HG03139 (cell line): ENCODE results near the gene PCP4.
"Not testable (repeated sequence)": the region's sequence is repeated elsewhere in the genome, so short reads cannot be mapped to it uniquely, and the experiment has no call there.

ENCODE experiments used
- ATAC-seq: cut with Tn5 transposase; IDR thresholded peaks from one replicate; pipeline ENCODE4 v1.9.1; 2021; ENCODE audit not compliant: unreplicated experiment

The PCP4 gene

GRCh38 chr21:39863111-39863510, 4.1 kb upstream of the PCP4 start:
- no peak for ATAC-seq

DNA sequence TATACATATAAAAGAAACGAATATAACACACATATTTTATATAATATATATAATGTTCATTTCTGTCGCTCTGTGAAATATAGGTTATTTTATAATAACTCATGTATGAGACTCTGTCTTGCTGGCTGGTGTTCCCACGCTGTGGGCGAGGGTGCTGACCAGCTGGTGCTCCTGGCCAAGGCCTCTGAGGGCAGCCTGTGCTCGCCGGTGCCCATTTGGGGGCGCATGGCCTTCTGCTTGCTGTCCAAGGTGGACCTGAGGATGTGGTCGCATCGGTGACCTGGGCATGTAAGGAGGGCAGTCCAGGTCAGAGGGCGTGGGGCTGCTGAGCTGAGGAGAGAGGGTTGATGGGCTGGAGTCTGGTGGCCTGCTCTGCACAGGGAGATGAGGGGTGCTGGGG, 1.1 kb upstream of the PCP4 start:
- ATAC-seq = no peak

DNA sequence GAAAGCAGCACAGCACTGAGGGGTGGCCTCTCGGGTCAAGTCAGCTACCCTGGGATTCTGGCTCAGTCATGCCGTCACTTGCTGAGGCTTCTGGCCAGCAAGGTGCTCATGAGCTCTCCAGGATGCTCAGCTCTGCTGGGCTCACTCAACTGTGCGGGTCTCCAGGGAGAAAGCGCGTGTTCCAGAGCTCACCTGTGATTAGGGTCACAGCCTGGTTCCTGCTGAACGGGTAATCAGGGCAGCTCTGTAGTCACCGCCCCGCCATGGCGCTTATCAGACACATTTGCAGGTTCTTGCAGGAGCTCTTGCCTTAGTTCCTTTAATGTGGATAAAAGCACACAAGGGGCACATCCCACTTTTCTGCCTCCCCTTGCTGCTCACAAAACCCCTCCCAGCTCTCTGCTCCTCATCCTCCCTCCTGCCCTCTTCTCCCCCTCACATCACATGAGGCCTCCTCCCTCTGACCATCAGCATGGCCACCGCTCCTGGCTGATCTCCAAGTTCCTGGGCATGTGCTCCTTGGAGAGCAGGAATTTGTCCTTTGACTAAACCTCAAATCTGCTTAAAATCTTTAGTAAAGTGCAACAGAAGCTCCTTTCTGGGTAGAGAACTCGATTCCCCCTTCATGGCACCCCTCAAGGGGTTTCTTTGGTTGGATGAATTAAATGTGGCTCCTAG, 2.0 kb downstream of the PCP4 start:
- no peak for ATAC-seq

GRCh38 chr21:39873687-39874086, 6.4 kb downstream of the PCP4 start:
- ATAC-seq = no peak

DNA sequence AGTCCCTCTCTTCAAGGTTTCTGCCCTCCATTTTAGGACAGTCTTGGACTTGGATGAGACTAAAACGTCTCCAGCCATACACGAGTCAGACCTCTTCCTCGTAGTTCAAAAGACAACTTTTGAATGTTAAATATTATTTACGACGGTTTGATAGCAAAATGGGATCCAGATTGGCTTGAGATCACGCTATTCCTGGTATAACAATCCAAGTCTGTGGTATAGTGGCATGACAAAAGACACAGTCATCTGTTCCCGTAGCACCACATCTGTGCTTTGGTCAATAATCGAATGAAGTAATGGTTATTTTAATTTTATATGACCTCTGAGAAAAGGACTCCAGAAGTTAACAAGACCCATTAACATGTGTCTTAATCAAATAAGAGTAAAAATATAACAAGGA, 7.0 kb downstream of the PCP4 start:
- ATAC-seq = no peak

GRCh38 chr21:39874759-39875158, 7.5 kb downstream of the PCP4 start:
- no peak for ATAC-seq

- no peak for ATAC-seq
Observed at GRCh38 chr21:39881661-39882060, 14.4 kb downstream of the PCP4 start.

- no peak for ATAC-seq
Observed at GRCh38 chr21:39882151-39882838, 15.1 kb downstream of the PCP4 start.

DNA sequence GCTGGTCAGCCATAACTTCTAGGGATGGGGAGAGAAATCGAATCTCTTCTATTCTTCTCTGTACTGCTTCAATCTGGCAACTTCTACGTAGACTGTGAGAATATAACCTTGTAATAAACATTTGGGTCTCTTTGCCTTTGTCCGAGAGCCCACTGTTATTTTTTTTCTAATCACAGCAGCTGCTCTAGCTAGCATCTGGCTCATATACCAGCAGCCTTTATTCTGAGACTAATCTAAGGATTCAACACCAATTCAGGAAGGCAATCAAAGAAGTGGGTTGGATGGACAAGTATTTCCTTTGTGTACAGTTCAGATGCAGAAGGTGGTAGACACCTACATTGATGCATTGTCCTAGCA, 15.6 kb downstream of the PCP4 start:
- no peak for ATAC-seq

DNA sequence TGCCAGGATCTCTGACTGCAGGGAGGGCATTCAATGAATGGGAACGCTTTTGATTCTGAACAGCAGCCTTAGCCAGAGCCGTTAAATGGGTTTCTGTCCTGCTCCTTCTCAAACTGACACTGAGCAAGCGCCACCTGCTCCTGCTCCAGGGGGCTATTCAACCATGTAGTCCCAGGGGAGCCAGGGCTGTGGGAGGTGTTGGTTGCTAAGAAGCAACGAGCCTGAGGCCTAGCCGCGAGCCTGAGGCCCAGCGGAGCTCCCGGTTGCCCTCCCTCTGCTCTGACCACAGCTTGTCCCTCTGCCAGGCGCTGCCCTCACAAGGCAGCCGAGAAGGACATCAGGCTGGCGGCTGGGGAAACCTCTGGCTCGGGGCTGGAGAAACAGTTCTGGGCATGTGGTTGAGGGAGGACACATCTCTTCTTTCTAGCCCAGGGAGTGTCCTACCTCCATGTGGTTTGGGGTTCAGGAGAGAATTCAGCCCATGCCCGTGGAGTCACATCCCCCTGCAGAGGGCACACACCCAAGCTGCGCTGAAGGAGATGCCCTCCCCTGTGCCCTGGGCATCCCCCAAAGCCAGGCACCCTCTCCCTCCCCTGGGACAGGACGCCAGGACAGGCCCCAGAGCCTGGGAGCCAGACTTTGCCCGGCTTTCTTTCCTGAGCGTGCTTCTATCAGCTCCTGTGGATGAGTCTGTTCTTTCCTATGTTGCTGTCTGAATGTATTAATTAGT, 18.0 kb downstream of the PCP4 start:
- ATAC-seq = no peak

DNA sequence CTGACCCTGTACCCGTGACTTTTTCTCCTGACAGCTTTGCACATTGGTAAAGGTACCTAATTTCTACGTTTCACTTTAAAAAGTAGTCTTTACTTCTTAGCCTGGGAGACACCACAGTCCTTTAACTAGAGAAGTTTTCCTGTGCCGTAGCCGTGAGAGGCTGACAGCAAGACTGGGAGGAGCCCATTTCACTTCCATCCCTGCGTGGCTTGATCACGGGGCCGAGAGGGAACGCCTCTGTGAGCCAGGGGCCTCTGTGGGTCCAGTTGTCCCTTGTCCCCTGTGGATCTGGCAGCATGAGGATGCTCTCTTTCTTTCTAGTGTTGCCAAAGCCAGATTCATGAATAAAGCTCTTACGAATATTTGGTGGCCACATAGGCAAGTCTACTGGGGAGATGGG, 21.6 kb downstream of the PCP4 start:
- ATAC-seq = no peak

DNA sequence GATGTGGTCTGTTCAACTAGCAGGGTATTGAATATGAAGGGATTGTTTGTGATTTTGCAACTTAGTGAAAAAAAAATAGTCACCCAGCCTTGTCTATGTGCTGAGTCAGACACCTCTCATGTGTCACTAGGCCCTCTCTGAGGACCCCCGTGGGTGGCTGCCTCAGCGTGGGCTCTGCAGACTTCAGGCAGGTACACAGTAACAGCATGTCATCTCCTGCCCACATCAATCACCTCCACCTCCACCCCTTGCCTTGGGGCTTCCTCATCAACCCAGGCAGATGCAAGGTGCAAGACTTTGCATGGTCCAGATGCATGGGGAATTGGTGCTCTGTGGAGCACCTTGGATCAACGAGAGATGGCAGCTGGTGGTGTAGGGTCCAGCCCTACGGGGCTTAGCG, 23.9 kb downstream of the PCP4 start:
- no peak for ATAC-seq

DNA sequence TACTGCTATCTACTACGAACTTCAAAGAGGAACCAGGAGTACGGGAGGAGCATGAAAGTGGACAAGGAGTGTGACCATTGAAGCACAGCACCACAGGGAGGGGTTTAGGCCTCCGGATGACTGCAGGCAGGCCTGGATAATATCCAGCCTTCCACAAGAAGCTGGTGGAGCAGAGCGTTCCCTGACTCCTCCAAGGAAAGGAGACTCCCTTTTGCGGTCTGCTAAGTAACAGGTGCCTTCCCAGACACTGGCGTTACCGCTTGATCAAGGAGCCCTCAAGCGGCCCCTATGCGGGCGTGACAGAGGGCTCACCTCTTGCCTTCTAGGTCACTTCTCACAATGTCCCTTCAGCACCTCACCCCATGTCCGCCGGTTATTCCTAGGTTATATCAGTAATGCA, 24.6 kb downstream of the PCP4 start:
- ATAC-seq = not testable (repeated sequence)

DNA sequence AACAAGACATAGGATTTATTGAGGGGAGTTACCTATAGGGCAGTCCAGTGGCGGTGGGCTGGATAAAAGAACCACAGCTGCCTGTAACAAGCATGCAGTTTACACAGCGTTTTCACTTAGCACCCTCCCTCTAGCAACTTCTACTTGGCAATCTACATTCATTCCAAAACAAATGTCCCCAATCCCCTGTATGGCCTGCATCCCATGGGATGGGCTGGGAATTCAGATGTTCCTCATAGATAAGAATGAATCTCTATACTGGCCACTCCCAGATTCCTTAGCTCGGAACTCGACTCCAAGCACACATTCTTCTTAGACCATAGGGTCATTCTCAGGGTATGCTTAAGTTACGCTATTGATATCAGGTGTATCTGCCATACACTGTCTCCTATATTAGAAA, 33.3 kb downstream of the PCP4 start:
- no peak for ATAC-seq

- no peak for ATAC-seq
Observed at GRCh38 chr21:39900911-39901310, 33.7 kb downstream of the PCP4 start.

- ATAC-seq = no peak
Observed at GRCh38 chr21:39902986-39903385, 35.7 kb downstream of the PCP4 start.

GRCh38 chr21:39904457-39904856, 37.2 kb downstream of the PCP4 start:
- ATAC-seq = no peak

DNA sequence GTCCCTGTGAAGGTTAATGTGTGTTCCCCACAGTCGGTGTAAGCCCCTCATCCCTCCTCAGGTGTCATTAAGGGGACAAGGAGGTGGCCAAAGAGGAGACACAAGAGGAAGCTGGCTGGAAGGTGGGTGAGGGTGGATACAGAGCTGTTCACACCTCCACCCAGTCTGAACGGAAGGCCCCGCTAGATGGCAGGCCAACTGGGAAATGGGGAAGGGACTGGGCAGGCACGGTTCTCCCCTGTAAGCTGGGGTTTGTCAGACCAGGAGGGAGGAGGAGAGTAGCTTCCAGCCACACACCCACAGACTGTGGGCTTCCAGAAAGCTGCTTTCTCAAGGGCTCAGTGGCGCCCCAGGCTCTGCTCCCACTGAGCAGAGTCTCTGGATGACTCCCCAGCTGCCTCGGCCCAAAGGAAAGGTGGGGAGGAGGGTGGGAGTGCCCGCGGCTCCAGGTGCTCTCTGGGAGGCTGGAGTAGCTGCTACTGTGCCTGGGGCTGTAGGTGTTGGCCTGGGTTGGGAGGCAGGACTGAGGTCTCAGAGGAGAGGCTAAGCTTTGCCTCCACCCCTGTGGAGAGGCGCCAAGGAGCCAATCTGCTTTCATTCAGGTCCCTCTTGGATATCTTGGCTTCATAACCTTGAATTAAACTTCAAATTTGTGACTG, 41.2 kb downstream of the PCP4 start:
- ATAC-seq = no peak

DNA sequence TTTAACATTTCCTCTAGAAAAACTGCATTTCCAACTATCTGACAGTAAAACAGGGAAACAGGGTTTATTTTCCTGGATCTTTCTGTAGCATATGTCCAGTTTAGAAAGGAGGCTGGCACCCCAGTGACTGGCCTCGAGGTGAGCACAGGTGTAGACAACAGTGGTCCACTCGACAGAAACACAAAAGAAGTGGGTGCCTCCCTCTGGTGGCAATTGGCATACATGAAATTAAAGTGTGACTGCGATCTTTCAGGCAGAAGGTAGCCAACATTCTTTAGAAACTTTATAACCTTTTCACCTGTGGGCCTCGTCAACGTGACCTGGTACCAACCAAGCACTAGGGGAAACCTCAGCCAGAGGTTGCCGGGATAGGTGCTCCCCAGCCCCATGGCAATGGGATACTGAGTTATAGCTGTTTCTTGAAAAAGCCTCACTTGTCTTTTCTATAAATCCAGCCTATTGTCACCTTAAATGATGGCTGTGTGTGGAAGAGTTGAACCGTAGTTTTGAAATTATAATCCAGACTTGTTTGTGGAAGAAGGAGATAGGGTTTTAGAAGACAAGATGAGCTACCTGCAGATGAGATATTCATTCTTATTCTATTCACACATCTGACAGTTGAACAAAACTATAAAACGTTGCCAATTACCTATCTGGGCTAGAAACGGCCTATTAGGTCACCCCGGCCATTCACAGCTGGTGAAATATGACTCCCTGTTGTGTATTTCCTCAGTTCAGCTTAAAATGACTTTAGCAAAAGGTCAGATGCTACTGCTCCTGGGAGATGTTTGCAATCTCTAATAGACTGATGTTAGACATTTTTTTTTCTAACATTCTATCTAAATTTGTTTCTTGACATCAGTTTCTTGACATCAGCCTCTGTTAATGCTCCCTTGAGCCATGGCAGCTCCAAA, 44.3 kb downstream of the PCP4 start:
- ATAC-seq = no peak

DNA sequence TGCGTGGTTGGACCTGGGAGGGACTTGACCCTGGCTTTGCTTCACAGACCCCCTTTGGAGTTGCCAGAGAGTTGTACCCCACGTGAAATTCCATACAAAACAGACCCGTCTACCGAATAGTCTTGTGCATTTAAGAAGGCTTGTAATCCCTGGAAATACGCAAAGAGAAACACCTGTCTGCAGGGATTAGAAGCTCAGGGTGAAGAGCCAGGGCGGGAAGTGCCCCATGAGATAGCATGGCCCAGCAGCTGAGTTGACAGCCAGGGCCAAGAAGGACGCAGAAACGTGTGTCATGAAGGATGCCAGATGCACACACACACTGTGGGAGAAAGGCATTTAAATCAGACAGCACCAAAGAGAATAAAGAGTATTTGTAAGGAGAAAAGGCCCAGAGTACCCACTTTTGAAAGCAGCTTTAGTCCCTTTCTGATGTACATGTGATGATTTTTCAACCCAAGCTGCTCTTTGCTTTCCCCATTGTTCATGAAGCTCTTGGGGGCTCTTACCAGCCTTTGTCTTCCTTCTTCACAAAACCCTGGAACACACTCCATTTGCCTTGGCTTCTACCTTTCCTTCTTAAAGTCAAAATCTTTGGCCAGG, 46.6 kb downstream of the PCP4 start:
- ATAC-seq = no peak
